Fibroblast of lung (primary cell): ENCODE measurements around the gene IL17B.

Source experiments
- EZH2 ChIP-seq: IDR thresholded peaks from 2 replicates; pipeline ENCODE4 v1.5.1; 2012; ENCODE audit warnings: low read length, control low read depth, mild to moderate bottlenecking; ENCODE audit errors: missing control alignments
- TF ChIP-seq, protein P1 (sequence below), 2 donors: IDR thresholded peaks in 1 of 2; conservative IDR thresholded peaks in 1 of 2; 1 replicate in 1 of 2; 2 replicates in 1 of 2; pipeline ENCODE4 v1.5.1; 2011 to 2012; ENCODE audit warnings: low read length in 2 of 2, control low read depth in 1 of 2, inconsistent platforms in 1 of 2, low read depth in 1 of 2, mild to moderate bottlenecking in 1 of 2

DNA sequence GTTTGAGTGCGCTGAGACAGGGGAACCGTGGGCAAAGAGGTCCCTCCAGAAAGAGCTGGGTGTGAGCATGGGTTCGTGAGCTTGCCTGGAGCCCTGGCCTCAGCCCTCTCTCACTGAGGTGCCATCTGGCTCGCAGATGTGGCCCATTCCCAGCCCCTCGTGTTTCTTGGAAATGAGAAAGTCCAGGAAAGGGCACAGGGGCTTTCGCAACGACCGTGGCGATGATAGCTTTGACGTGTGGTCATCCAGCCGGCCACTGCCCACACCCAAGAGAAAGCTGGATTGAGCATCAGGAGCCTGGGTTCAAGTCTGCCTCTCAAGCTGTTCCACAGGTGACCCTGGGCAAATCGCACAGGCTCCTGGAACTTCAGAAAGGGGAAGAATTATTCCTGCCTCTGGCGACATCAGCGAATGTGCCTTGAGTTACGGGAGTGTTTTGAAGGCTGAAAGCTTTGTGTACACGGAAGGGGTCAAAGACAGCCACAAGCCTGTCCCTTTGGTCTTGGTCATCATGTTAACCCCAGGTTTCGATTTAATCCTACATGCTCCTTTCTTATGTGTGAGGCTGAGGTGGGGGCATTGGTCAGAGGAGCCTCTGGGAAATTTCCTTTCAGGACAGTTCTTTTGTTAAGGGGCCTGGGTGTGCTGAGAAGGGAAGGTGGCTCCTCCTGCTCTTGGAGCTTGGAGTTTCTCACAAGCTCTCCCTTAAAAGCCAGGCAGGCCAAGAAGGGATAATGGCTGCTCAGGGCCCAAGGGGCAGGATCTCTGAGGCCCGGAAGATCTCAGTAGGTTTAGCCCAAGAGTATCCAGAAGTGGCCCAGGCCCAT lies 41.7 kb upstream of the IL17B start:
- TF ChIP-seq, protein P1, sequence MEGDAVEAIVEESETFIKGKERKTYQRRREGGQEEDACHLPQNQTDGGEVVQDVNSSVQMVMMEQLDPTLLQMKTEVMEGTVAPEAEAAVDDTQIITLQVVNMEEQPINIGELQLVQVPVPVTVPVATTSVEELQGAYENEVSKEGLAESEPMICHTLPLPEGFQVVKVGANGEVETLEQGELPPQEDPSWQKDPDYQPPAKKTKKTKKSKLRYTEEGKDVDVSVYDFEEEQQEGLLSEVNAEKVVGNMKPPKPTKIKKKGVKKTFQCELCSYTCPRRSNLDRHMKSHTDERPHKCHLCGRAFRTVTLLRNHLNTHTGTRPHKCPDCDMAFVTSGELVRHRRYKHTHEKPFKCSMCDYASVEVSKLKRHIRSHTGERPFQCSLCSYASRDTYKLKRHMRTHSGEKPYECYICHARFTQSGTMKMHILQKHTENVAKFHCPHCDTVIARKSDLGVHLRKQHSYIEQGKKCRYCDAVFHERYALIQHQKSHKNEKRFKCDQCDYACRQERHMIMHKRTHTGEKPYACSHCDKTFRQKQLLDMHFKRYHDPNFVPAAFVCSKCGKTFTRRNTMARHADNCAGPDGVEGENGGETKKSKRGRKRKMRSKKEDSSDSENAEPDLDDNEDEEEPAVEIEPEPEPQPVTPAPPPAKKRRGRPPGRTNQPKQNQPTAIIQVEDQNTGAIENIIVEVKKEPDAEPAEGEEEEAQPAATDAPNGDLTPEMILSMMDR (conservative IDR thresholded peaks at IDR 0.05 in 1 of 2, IDR thresholded peaks at IDR 0.05 in 1 of 2; ENCODE audit: low read depth in 1 of 2, low read length in 2 of 2), result no peak
- TF ChIP-seq EZH2, result no peak
